Naive thymus-derived CD8-positive, alpha-beta T cell (primary cell): ENCODE data around the gene LPGAT1. TPM values are rescaled to one million over a fixed set of nuclear protein-coding genes. Genes with fewer than 3 reads are reported as not detected.

Source experiments
- ATAC-seq, 2 donors: fragments of 150-1000 bp; cut with Tn5 transposase in 1 of 2; sonication (Bioruptor Pico), chemical (Tn5 transposase) in 1 of 2; 1 replicate in 1 of 2; 2 replicates in 1 of 2; pipeline ENCODE4 v1.10.0; 2021; ENCODE audit warnings: mild to moderate bottlenecking in 2 of 2, moderate library complexity in 2 of 2
- POLR2A ChIA-PET: fragments of 350-600 bp; sonication (Branson Sonifier 250); formaldehyde crosslinking; loops from one replicate; lab custom pipeline; 2021; ENCODE audit warnings: antibody characterized with exemption; lab: Charles Lee
- DNase-seq, 10 donors: peaks; one replicate each; pipeline versions ENCODE4 v3.0.0 to v3.0.0-alpha.2; 2020 to 2022
- H3K27ac Mint-ChIP-seq, 10 donors: one replicate each; pipeline ENCODE4 v1.8.0; 2020 to 2022; ENCODE audit warnings: mild to moderate bottlenecking in 10 of 10, mixed read lengths in 10 of 10, moderate library complexity in 4 of 10, inconsistent platforms in 1 of 10
- H3K27me3 Mint-ChIP-seq, 5 donors: one replicate each; pipeline ENCODE4 v1.8.0; 2021 to 2022; ENCODE audit warnings: mixed read lengths in 5 of 5
- H3K36me3 Mint-ChIP-seq, 3 donors: one replicate each; pipeline ENCODE4 v1.8.0; 2020 to 2022; ENCODE audit warnings: mixed read lengths in 3 of 3, mild to moderate bottlenecking in 2 of 3, inconsistent platforms in 1 of 3
- H3K4me1 Mint-ChIP-seq, 4 donors: one replicate each; pipeline ENCODE4 v1.8.0; 2021 to 2022; ENCODE audit warnings: mixed read lengths in 4 of 4
- H3K4me3 Mint-ChIP-seq, 10 donors: one replicate each; pipeline ENCODE4 v1.8.0; 2020 to 2022; ENCODE audit warnings: mild to moderate bottlenecking in 10 of 10, mixed read lengths in 10 of 10, moderate library complexity in 6 of 10, inconsistent platforms in 1 of 10
- H3K9me3 Mint-ChIP-seq, 9 donors: one replicate each; pipeline ENCODE4 v1.8.0; 2020 to 2022; ENCODE audit warnings: mixed read lengths in 9 of 9, mild to moderate bottlenecking in 3 of 9, inconsistent platforms in 1 of 9, moderate library complexity in 1 of 9
- polyA plus RNA-seq, 3 donors: library from polyadenylated mRNA; unstranded; fragments of 300-500 nt; fragmentation: Illumina TruSeq; gene quantifications; one replicate each; pipeline ENCODE4 v1.2.3, GENCODE V29; 2021
- total RNA-seq, 8 experiments: library from RNA in 2 of 8; stranded (reverse) in 2 of 8; gene quantifications; one replicate each; pipeline ENCODE4 v1.2.3 and lab custom pipeline; 2021 to 2026

LPGAT1 gene
- total and polyA plus RNA-seq, 5 experiments from 2014 or later, result 6.1 to 21.0 (median 15.7) TPM

GRCh38 chr1:211789641-211790464 lies 40.7 kb downstream of the LPGAT1 start:
- no peak for DNase-seq
- no peaks in the 10 kb centered on the region for H3K9me3 Mint-ChIP-seq
- no peak for ATAC-seq
- no peaks in the 10 kb centered on the region for H3K4me1 Mint-ChIP-seq
- no peak overlapping the region for H3K27ac Mint-ChIP-seq
- H3K27me3 Mint-ChIP-seq, result no peaks in the 10 kb centered on the region
- H3K4me3 Mint-ChIP-seq, result no peak overlapping the region
- POLR2A ChIA-PET, result interaction anchor here (0.6 kb wide), 1 partner anchor 111 kb away, joined by 6 read pairs; no protein-coding TSS in a partner anchor
- H3K36me3 Mint-ChIP-seq, result peaks cover 0 to 47% (median 20%) of the 10 kb centered on the region in 3 donors

GRCh38 chr1:211788626-211789025 lies 41.9 kb downstream of the LPGAT1 start:
- Mint-ChIP-seq H3K4me1 (peaks cover 3 to 4% (median 4%) of the 10 kb centered on the region in 4 donors), H3K36me3 (peaks cover 0 to 53% (median 18%) of the 10 kb centered on the region in 3 donors), H3K9me3 (no peaks in the 10 kb centered on the region), H3K4me3 (no peak overlapping the region), H3K27me3 (no peaks in the 10 kb centered on the region), H3K27ac (no peak overlapping the region)
- no peak for ATAC-seq
- no peak for DNase-seq
- POLR2A ChIA-PET, result interaction anchor here (0.5 to 0.7 kb wide), 2 partner anchors 13 to 49 kb away, joined by 3 read pairs; no protein-coding TSS in a partner anchor

GRCh38 chr1:211783897-211784296 lies 46.7 kb downstream of the LPGAT1 start:
- Mint-ChIP-seq H3K4me1 (peaks cover 4 to 6% (median 5%) of the 10 kb centered on the region in 4 donors), H3K4me3 (no peak overlapping the region), H3K27ac (peak overlapping the region in 2 of 10 donors; percentile 3 to 15), H3K9me3 (no peaks in the 10 kb centered on the region), H3K27me3 (no peaks in the 10 kb centered on the region), H3K36me3 (peaks cover 0 to 38% (median 8%) of the 10 kb centered on the region in 3 donors)
- ATAC-seq, result no peak
- DNase-seq, result no peak
- POLR2A ChIA-PET, result no interaction called here

GRCh38 chr1:211783266-211783665 lies 47.3 kb downstream of the LPGAT1 start:
- Mint-ChIP-seq H3K27me3 (no peaks in the 10 kb centered on the region), H3K36me3 (peaks cover 0 to 40% (median 11%) of the 10 kb centered on the region in 3 donors), H3K4me3 (no peak overlapping the region), H3K27ac (peak overlapping the region in 1 of 10 donors; percentile 4), H3K4me1 (peaks cover 4 to 6% (median 5%) of the 10 kb centered on the region in 4 donors), H3K9me3 (no peaks in the 10 kb centered on the region)
- DNase-seq (no peak), ATAC-seq (no peak)
- POLR2A ChIA-PET, result interaction anchor here (0.6 kb wide), 1 partner anchor 73 kb away, joined by 3 read pairs; no protein-coding TSS in a partner anchor

- no peak overlapping the region for H3K4me3 Mint-ChIP-seq
- H3K27ac Mint-ChIP-seq, result no peak overlapping the region
- POLR2A ChIA-PET, result interaction anchor here (0.6 kb wide), 1 partner anchor 27 kb away, joined by 4 read pairs; no protein-coding TSS in a partner anchor
- H3K27me3 Mint-ChIP-seq, result no peaks in the 10 kb centered on the region
- H3K36me3 Mint-ChIP-seq, result peaks cover 4 to 47% (median 20%) of the 10 kb centered on the region in 3 donors
- DNase-seq, result no peak
- H3K4me1 Mint-ChIP-seq, result peaks cover 4 to 6% (median 5%) of the 10 kb centered on the region in 4 donors
- ATAC-seq, result no peak
- H3K9me3 Mint-ChIP-seq, result no peaks in the 10 kb centered on the region
Measured at GRCh38 chr1:211781260-211781659, 49.3 kb downstream of the LPGAT1 start.

- H3K4me1 Mint-ChIP-seq, result no peaks in the 10 kb centered on the region
- peaks cover 4 to 40% (median 22%) of the 10 kb centered on the region in 3 donors for H3K36me3 Mint-ChIP-seq
- no peak for DNase-seq
- no peaks in the 10 kb centered on the region for H3K9me3 Mint-ChIP-seq
- no peak overlapping the region for H3K4me3 Mint-ChIP-seq
- POLR2A ChIA-PET, result interaction anchor here (0.7 kb wide), 1 partner anchor 14 kb away, joined by 3 read pairs; no protein-coding TSS in a partner anchor
- no peaks in the 10 kb centered on the region for H3K27me3 Mint-ChIP-seq
- ATAC-seq, result no peak
- no peak overlapping the region for H3K27ac Mint-ChIP-seq
Measured at GRCh38 chr1:211775170-211775569, 55.4 kb downstream of the LPGAT1 start.

- H3K36me3 Mint-ChIP-seq, result peaks cover 0 to 32% (median 15%) of the 10 kb centered on the region in 3 donors
- peaks cover 0 to 8% (median 4%) of the 10 kb centered on the region in 4 donors for H3K4me1 Mint-ChIP-seq
- H3K9me3 Mint-ChIP-seq, result no peaks in the 10 kb centered on the region
- H3K27ac Mint-ChIP-seq, result no peak overlapping the region
- POLR2A ChIA-PET, result no interaction called here
- no peak for ATAC-seq
- DNase-seq, result no peak
- H3K4me3 Mint-ChIP-seq, result no peak overlapping the region
- H3K27me3 Mint-ChIP-seq, result no peaks in the 10 kb centered on the region
Measured at GRCh38 chr1:211764701-211765100, 65.9 kb downstream of the LPGAT1 start.

GRCh38 chr1:211762206-211762605 lies 68.4 kb downstream of the LPGAT1 start:
- POLR2A ChIA-PET, result no interaction called here
- Mint-ChIP-seq H3K27me3 (no peaks in the 10 kb centered on the region), H3K27ac (no peak overlapping the region), H3K9me3 (peaks cover 0 to 18% (median 0%) of the 10 kb centered on the region in 9 donors), H3K4me3 (no peak overlapping the region), H3K4me1 (peaks cover 0 to 1% (median 0%) of the 10 kb centered on the region in 4 donors), H3K36me3 (peaks cover 0 to 35% (median 35%) of the 10 kb centered on the region in 3 donors)
- no peak for ATAC-seq
- DNase-seq, result no peak

- H3K27ac Mint-ChIP-seq, result peak overlapping the region in 1 of 10 donors; percentile 6
- H3K27me3 Mint-ChIP-seq, result no peaks in the 10 kb centered on the region
- H3K9me3 Mint-ChIP-seq, result peaks cover 0 to 18% (median 0%) of the 10 kb centered on the region in 9 donors
- DNase-seq (no peak), ATAC-seq (no peak)
- H3K36me3 Mint-ChIP-seq, result peaks cover 0 to 32% (median 31%) of the 10 kb centered on the region in 3 donors
- peaks cover 0 to 1% (median 0%) of the 10 kb centered on the region in 4 donors for H3K4me1 Mint-ChIP-seq
- POLR2A ChIA-PET, result no interaction called here
- H3K4me3 Mint-ChIP-seq, result no peak overlapping the region
Measured at GRCh38 chr1:211761400-211761799, 69.2 kb downstream of the LPGAT1 start.

- POLR2A ChIA-PET, result no interaction called here
- H3K27ac Mint-ChIP-seq, result no peak overlapping the region
- H3K4me1 Mint-ChIP-seq, result peaks cover 0 to 6% (median under 1%) of the 10 kb centered on the region in 4 donors
- peaks cover 0 to 18% (median 0%) of the 10 kb centered on the region in 9 donors for H3K9me3 Mint-ChIP-seq
- ATAC-seq (no peak), DNase-seq (no peak)
- H3K36me3 Mint-ChIP-seq, result peaks cover 0 to 26% (median 16%) of the 10 kb centered on the region in 3 donors
- no peaks in the 10 kb centered on the region for H3K27me3 Mint-ChIP-seq
- no peak overlapping the region for H3K4me3 Mint-ChIP-seq
Measured at GRCh38 chr1:211756471-211757020, 74.0 kb downstream of the LPGAT1 start.

GRCh38 chr1:211753649-211754251 lies 76.8 kb downstream of the LPGAT1 start:
- no peak for ATAC-seq
- Mint-ChIP-seq H3K4me1 (peaks cover 0 to 6% (median under 1%) of the 10 kb centered on the region in 4 donors), H3K36me3 (peaks cover 0 to 35% (median 31%) of the 10 kb centered on the region in 3 donors), H3K27ac (peak overlapping the region in 2 of 10 donors; percentile 33 to 57), H3K27me3 (no peaks in the 10 kb centered on the region), H3K4me3 (no peak overlapping the region), H3K9me3 (peaks cover 0 to 13% (median 0%) of the 10 kb centered on the region in 9 donors)
- POLR2A ChIA-PET, result no interaction called here
- DNase-seq, result no peak

GRCh38 chr1:211752951-211753486 lies 77.5 kb downstream of the LPGAT1 start:
- Mint-ChIP-seq H3K4me1 (peaks cover 0 to 6% (median under 1%) of the 10 kb centered on the region in 4 donors), H3K4me3 (no peak overlapping the region), H3K36me3 (peaks cover 0 to 36% (median 24%) of the 10 kb centered on the region in 3 donors), H3K9me3 (peaks cover 0 to 8% (median 0%) of the 10 kb centered on the region in 9 donors), H3K27me3 (no peaks in the 10 kb centered on the region), H3K27ac (peak overlapping the region in 3 of 10 donors; percentile 12 to 42 (median 34))
- no peak for ATAC-seq
- POLR2A ChIA-PET, result no interaction called here
- no peak for DNase-seq
